ENCODE results near the gene STOM. TPM values are rescaled to one million over a fixed set of nuclear protein-coding genes. Genes with fewer than 3 reads are reported as not detected.

STOM gene
- total RNA-seq, 4 donors from 2014 or later = 293 to 539 (median 457) TPM

DNA sequence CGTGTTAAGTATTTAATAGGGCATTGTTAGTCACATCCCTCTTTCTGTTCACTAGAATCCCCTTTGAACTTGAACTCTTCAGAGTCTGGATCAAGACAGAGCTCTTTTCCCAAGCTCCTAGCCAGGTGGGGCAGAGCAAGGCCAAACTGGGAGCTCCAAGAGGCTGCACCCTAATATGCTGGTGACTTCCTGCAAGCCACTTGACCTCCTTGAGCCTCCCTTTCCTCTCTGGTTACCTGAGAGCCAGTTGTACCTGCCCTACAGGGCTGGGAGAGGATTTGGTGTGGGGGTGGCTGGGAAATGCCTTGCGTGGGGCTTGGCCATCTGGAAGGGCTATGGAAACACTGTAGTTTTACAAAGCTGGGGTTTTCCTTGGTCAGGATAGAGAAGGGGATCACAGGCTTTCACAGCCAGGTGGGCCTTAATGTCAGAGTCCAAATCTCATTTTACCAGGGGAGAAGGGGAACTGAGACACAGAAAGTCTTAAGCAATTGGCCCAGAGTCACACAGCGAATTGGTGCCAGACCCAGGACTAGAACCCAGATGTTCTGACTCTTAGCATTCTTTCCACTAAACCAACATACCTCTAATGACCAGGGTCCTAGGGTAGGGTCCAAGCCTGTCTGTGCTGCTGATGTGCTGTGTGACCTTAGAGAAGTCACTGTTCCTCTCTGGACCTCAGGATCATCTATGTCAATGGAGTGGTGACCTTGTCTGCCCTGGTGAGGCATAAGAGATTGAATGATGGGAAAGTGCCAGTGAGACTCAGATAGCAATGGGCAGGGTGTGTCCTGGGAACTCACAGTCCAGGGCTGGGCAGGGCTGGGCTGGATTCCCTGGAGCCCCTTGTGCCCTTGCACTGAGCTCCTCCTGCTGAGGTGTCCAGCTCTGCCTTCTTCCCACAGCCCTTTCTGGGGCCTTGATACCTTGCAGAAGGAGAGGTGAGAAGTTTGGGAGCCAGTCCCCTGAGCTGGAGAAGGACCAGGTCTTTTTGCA is 66.3 kb downstream of the STOM start:
- peaks cover 14 to 96% (median 58%) of the 10 kb centered on the region in 3 donors for H3K4me1 ChIP-seq
- H3K4me3 ChIP-seq = peak overlapping the region; percentile 0 to 77
- peaks cover 0 to 71% of the 10 kb centered on the region in 2 donors for H3K36me3 ChIP-seq
- TF ChIP-seq EP300 (IDR thresholded peaks at IDR 0.05) (no peak), POLR2A (IDR thresholded peaks at IDR 0.05) (no peak), POLR2AphosphoS5 (IDR thresholded peaks at IDR 0.05) (no peak)
- TF ChIP-seq, protein P1, sequence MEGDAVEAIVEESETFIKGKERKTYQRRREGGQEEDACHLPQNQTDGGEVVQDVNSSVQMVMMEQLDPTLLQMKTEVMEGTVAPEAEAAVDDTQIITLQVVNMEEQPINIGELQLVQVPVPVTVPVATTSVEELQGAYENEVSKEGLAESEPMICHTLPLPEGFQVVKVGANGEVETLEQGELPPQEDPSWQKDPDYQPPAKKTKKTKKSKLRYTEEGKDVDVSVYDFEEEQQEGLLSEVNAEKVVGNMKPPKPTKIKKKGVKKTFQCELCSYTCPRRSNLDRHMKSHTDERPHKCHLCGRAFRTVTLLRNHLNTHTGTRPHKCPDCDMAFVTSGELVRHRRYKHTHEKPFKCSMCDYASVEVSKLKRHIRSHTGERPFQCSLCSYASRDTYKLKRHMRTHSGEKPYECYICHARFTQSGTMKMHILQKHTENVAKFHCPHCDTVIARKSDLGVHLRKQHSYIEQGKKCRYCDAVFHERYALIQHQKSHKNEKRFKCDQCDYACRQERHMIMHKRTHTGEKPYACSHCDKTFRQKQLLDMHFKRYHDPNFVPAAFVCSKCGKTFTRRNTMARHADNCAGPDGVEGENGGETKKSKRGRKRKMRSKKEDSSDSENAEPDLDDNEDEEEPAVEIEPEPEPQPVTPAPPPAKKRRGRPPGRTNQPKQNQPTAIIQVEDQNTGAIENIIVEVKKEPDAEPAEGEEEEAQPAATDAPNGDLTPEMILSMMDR (IDR thresholded peaks at IDR 0.05) = no peak
- WGBS, 2 donors (ENCODE audit: low coverage in 1 of 2) = 63% methylated on average over 2 of the region's 3 CpGs; no CpG with 5 or more reads in 1 of the 2 donors
- ATAC-seq = no peak
- H3K9me3 ChIP-seq = no peaks in the 10 kb centered on the region
- H3K27me3 ChIP-seq = no peaks in the 10 kb centered on the region
- H3K27ac ChIP-seq = peak overlapping the region; percentile 49 to 97 (median 84)

DNA sequence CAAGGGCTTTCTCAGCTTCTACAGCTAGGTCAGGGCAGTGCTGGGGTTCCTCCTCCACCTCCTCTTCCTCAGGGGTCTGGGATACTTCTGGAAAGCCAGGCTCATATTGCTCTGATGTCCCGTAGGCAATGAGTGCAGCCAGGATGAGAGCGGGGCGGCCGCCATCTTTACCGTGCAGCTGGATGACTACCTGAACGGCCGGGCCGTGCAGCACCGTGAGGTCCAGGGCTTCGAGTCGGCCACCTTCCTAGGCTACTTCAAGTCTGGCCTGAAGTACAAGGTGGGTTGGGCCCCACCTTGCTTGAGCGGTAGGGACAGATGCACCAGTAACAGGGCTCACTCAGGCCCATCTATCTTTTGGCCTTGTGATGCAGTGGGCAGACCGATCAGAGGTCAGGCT is 67.3 kb downstream of the STOM start:
- H3K27me3 ChIP-seq = no peaks in the 10 kb centered on the region
- peak overlapping the region; percentile 0 to 77 for H3K4me3 ChIP-seq
- 82% methylated on average over 10 of the region's 13 CpGs; no CpG with 5 or more reads in 1 of the 2 donors for WGBS, 2 donors (ENCODE audit: low coverage in 1 of 2)
- ATAC-seq = no peak
- H3K9me3 ChIP-seq = no peaks in the 10 kb centered on the region
- peaks cover 24 to 96% (median 68%) of the 10 kb centered on the region in 3 donors for H3K4me1 ChIP-seq
- TF ChIP-seq POLR2AphosphoS5 (IDR thresholded peaks at IDR 0.05) (no peak), EP300 (IDR thresholded peaks at IDR 0.05) (no peak), POLR2A (IDR thresholded peaks at IDR 0.05) (no peak)
- TF ChIP-seq, protein P1 (IDR thresholded peaks at IDR 0.05) = no peak
- peaks cover 0 to 62% of the 10 kb centered on the region in 2 donors for H3K36me3 ChIP-seq
- H3K27ac ChIP-seq = peak overlapping the region; percentile 74 to 97 (median 94)

DNA sequence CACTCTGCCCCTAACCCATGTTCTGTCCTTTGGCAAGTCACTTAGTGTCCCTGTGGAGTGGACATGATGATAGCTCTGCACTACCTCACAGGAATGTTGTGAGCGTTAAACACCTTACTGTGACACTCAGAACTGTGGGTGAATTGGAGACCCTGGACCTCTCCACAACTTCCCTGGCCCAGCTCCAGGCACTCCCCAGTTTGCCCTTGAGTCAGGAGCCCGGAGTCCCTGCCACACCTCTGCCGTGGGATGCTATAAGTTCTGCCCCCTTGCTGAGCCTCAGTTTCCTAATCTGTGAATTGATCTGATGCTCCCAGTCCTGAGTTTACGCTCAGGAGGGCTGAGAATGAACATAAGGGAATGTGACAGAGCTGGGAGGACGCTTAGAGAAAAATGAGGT is 67.7 kb downstream of the STOM start:
- WGBS, 2 donors (ENCODE audit: low coverage in 1 of 2) = 100% methylated on average over 1 of the region's 5 CpGs; no CpG with 5 or more reads in 1 of the 2 donors
- peaks cover 24 to 96% (median 69%) of the 10 kb centered on the region in 3 donors for H3K4me1 ChIP-seq
- H3K27ac ChIP-seq = peak overlapping the region; percentile 74 to 97 (median 94)

DNA sequence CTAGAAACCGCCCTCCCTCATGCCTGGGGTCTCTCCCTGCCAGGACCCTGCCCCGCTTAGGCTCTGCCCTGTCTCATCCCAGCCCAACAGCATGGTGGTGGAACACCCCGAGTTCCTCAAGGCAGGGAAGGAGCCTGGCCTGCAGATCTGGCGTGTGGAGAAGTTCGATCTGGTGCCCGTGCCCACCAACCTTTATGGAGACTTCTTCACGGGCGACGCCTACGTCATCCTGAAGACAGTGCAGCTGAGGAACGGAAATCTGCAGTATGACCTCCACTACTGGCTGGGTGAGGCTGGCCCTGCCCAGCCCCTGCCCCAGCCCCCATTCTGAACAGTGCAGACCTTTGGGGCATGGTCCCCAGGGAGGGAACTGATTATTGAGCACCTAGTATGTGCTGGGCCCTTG is 68.2 kb downstream of the STOM start:
- no peaks in the 10 kb centered on the region for H3K9me3 ChIP-seq
- H3K4me1 ChIP-seq = peaks cover 25 to 96% (median 73%) of the 10 kb centered on the region in 3 donors
- no CpG with 5 or more reads among the region's 11 CpGs for WGBS, 2 donors (ENCODE audit: low coverage in 1 of 2)
- peaks cover 0 to 53% of the 10 kb centered on the region in 2 donors for H3K36me3 ChIP-seq
- H3K27me3 ChIP-seq = no peaks in the 10 kb centered on the region
- TF ChIP-seq, protein P1 (IDR thresholded peaks at IDR 0.05) = no peak
- no peak for TF ChIP-seq POLR2A (IDR thresholded peaks at IDR 0.05)
- TF ChIP-seq EP300 (IDR thresholded peaks at IDR 0.05) = no peak
- no peak for TF ChIP-seq POLR2AphosphoS5 (IDR thresholded peaks at IDR 0.05)
- H3K4me3 ChIP-seq = peak overlapping the region; percentile 34 to 77
- peak overlapping the region; percentile 74 to 97 (median 94) for H3K27ac ChIP-seq
- ATAC-seq = no peak

More for the DNA sequence above, 67.7 kb downstream of the STOM start:
- Histone ChIP-seq H3K9me3 (no peaks in the 10 kb centered on the region), H3K36me3 (peaks cover 0 to 57% of the 10 kb centered on the region in 2 donors), H3K27me3 (no peaks in the 10 kb centered on the region), H3K4me3 (peak overlapping the region; percentile 34 to 77)
- ATAC-seq = no peak
- TF ChIP-seq, protein P1 (IDR thresholded peaks at IDR 0.05) = no peak
- no peak for TF ChIP-seq POLR2A (IDR thresholded peaks at IDR 0.05)
- TF ChIP-seq EP300 (IDR thresholded peaks at IDR 0.05) = no peak
- no peak for TF ChIP-seq POLR2AphosphoS5 (IDR thresholded peaks at IDR 0.05)

All from gastroesophageal sphincter (tissue), 4 donors.